Left lung (tissue), 10 donors: ENCODE measurements around the gene PPP1R12C. TPM values are rescaled to one million over a fixed set of nuclear protein-coding genes. Genes with fewer than 3 reads are reported as not detected.
A peak's percentile ranks its signal among the peaks of the same experiment; 100 is the strongest.
"Not testable (repeated sequence)": the region's sequence is repeated elsewhere in the genome, so short reads cannot be mapped to it uniquely, and the experiment has no call there.

Experiments
- ATAC-seq: fragments of 200-7000 bp; cut with Tn5 transposase; one replicate; pipeline ENCODE4 v1.9.1; 2020; ENCODE audit warnings: moderate library complexity
- DNase-seq, 4 donors: peaks; one replicate each; pipeline ENCODE4 v3.0.0-alpha.2; 2013 to 2020
- H3K27ac ChIP-seq, 2 donors: fragments of 200-600 bp; sonication (generic) in 1 of 2; one replicate each; pipeline versions ENCODE4 v1.5.0 to v1.8.0; 2020 to 2021
- H3K27me3 ChIP-seq, 2 donors: fragments of 200-600 bp; sonication (generic) in 1 of 2; one replicate each; pipeline versions ENCODE4 v1.5.0 to v1.8.0; 2020 to 2021
- H3K36me3 ChIP-seq, 2 donors: fragments of 200-600 bp; sonication (generic) in 1 of 2; one replicate each; pipeline versions ENCODE4 v1.5.0 to v1.8.0; 2020 to 2021
- H3K4me1 ChIP-seq, 2 donors: fragments of 200-600 bp; one replicate each; pipeline ENCODE4 v1.8.0; 2021
- H3K4me3 ChIP-seq, 2 donors: fragments of 200-600 bp; sonication (generic) in 1 of 2; one replicate each; pipeline versions ENCODE4 v1.5.0 to v1.8.0; 2020 to 2021; ENCODE audit warnings: mild to moderate bottlenecking in 1 of 2
- H3K9me3 ChIP-seq, 2 donors: fragments of 200-600 bp; sonication (generic) in 1 of 2; one replicate each; pipeline versions ENCODE4 v1.5.0 to v1.8.0; 2020 to 2021
- intact Hi-C, 2 donors: fragments of 100-400 bp; cut with DNase I; formaldehyde crosslinking; loops; one replicate each; pipeline versions ENCODE4 v1.11.2 to v1.14.2; 2022
- polyA plus RNA-seq, 6 donors: library from polyadenylated mRNA; unstranded; fragments of 120-200 nt; gene quantifications; one replicate each; pipeline ENCODE4 v1.2.1, GENCODE V29; 2013; ENCODE audit not compliant: insufficient read length in 6 of 6
- total RNA-seq, 2 donors: library from RNA; stranded (reverse); fragmentation: NEBNext Ultra II Directional; extraction: Animal tissue kit (Norgen Biotek cat#: 25700); gene quantifications; one replicate each; pipeline ENCODE4 v1.2.1, GENCODE V29; 2021
- TF ChIP-seq, protein P1 (sequence below), 2 donors: fragments of 200-600 bp; sonication (generic) in 1 of 2; IDR thresholded peaks; one replicate each; pipeline versions ENCODE4 v1.5.0 to v1.8.0; 2021; ENCODE audit warnings: antibody characterized with exemption in 2 of 2
- donor health status: DM: no; HTN: yes; CAD: no.
- donor health status: DM: no; HTN: no; CAD: no.

Gene PPP1R12C
- total and polyA plus RNA-seq, 8 donors: 50.2 to 113 (median 70.2) TPM

DNA sequence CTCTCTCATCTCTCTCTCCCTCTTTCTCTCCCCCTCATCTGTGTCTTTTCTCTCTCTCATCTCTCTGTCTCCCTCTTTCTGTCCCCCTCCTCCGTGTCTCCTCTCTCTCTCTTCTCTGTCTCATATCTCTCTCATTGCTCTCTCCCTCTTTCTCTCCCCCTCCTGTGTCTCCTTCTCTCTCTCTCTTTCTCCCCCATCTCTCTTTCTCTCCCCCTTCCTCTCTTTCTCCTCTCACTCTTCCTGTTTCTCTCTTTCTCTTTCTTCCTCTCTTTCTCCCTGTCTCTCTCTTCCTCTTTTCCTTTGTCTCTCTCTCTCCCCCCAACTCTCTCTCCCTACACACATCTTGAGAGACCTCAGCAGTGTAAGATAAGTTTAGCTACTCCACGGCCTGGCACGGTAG is 49.6 kb downstream of the PPP1R12C start:
- DNase-seq: no peak
- intact Hi-C loops: no loop called here
- Histone ChIP-seq H3K27me3 (peaks cover 2 to 73% of the 10 kb centered on the region in 2 donors), H3K27ac (no peak overlapping the region), H3K9me3 (no peaks in the 10 kb centered on the region), H3K36me3 (no peaks in the 10 kb centered on the region), H3K4me1 (no peaks in the 10 kb centered on the region), H3K4me3 (no peak overlapping the region)
- TF ChIP-seq, protein P1, sequence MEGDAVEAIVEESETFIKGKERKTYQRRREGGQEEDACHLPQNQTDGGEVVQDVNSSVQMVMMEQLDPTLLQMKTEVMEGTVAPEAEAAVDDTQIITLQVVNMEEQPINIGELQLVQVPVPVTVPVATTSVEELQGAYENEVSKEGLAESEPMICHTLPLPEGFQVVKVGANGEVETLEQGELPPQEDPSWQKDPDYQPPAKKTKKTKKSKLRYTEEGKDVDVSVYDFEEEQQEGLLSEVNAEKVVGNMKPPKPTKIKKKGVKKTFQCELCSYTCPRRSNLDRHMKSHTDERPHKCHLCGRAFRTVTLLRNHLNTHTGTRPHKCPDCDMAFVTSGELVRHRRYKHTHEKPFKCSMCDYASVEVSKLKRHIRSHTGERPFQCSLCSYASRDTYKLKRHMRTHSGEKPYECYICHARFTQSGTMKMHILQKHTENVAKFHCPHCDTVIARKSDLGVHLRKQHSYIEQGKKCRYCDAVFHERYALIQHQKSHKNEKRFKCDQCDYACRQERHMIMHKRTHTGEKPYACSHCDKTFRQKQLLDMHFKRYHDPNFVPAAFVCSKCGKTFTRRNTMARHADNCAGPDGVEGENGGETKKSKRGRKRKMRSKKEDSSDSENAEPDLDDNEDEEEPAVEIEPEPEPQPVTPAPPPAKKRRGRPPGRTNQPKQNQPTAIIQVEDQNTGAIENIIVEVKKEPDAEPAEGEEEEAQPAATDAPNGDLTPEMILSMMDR (IDR thresholded peaks at IDR 0.05): no peak
- no peak for ATAC-seq

DNA sequence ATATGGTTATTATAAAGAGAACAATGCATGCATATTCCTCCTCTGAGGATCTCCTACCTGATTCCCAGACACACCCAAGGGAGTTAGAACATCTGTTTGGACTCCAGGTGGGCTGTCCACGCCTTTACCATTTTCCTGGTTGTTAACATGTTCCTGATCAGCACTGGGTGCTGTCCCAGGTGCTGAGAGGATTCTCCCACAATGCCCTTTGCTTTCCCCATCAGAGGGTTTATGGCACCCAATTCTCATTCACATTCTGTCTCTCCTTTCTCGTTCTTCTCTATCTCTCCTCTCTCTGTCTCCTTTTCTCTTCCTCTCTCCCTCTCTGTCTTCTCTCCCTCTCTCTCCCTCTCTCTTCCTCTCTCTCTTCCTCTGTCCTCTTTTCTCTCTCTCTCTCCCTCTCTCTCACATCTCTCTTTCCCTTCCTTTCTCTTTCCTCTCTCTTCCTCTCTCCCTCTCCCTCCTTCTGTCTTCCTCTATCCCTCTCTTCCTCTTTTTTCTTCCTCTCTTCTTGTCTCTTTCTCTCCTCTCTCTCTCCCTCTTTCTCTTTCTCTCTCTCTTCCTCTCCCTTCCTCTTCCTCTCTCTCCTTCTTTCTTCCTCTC is 51.2 kb downstream of the PPP1R12C start:
- Histone ChIP-seq H3K27ac (no peak overlapping the region), H3K36me3 (no peaks in the 10 kb centered on the region), H3K4me3 (no peak overlapping the region), H3K4me1 (peaks cover 0 to 7% of the 10 kb centered on the region in 2 donors), H3K27me3 (peaks cover 2 to 56% of the 10 kb centered on the region in 2 donors), H3K9me3 (no peaks in the 10 kb centered on the region)
- TF ChIP-seq, protein P1 (IDR thresholded peaks at IDR 0.05): no peak
- no peak for DNase-seq
- no peak for ATAC-seq
- intact Hi-C loops: no loop called here

DNA sequence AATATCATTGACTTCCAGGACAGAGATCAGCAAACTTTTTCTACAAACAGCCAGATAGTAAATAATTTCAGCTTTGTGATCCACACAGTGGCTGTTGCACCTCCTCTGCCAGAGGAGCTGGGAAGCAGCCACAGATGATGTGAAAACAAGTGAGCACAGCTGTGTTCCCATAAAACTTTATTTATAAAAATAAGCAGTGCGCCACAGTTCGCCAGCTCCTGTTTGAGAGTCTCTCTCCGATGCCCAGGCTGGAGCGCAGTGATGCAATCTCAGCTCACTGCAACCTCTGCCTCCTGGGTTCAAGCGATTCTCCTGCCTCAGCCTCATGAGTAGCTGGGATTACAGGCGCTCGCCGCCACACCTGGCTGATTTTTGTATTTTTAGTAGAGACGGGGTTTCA is 51.9 kb downstream of the PPP1R12C start:
- H3K27me3 ChIP-seq: peaks cover 2 to 49% of the 10 kb centered on the region in 2 donors
- H3K4me1 ChIP-seq, H3K36me3 ChIP-seq, H3K27ac ChIP-seq, intact Hi-C loops, H3K4me3 ChIP-seq, DNase-seq, ATAC-seq, H3K9me3 ChIP-seq: not testable (repeated sequence)

DNA sequence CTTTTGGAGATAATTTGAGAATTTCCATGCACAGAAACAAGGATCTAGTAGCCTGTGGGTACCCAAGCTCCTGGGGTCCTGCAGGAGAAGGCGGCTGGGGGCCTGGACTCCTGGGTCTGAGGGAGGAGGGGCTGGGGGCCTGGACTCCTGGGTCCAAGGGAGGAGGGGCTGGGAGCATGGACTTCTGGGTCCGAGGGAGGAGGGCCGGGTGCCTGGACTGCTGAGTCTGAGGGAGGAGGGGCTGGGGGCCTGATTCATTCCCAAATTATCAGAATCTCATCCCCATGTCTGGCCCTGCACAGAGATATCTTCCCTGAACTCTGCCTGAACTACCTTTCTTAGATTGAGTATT is 54.0 kb downstream of the PPP1R12C start:
- intact Hi-C loops: no loop called here
- H3K4me3 ChIP-seq: peak overlapping the region in 1 of 2 donors; percentile 78
- H3K9me3 ChIP-seq: no peaks in the 10 kb centered on the region
- peaks cover 0 to 7% of the 10 kb centered on the region in 2 donors for H3K36me3 ChIP-seq
- peaks cover 0 to 7% of the 10 kb centered on the region in 2 donors for H3K4me1 ChIP-seq
- DNase-seq (no peak), ATAC-seq (no peak)
- TF ChIP-seq, protein P1 (IDR thresholded peaks at IDR 0.05): no peak
- H3K27ac ChIP-seq: peak overlapping the region in 1 of 2 donors; percentile 76
- H3K27me3 ChIP-seq: peaks cover 0 to 30% of the 10 kb centered on the region in 2 donors

DNA sequence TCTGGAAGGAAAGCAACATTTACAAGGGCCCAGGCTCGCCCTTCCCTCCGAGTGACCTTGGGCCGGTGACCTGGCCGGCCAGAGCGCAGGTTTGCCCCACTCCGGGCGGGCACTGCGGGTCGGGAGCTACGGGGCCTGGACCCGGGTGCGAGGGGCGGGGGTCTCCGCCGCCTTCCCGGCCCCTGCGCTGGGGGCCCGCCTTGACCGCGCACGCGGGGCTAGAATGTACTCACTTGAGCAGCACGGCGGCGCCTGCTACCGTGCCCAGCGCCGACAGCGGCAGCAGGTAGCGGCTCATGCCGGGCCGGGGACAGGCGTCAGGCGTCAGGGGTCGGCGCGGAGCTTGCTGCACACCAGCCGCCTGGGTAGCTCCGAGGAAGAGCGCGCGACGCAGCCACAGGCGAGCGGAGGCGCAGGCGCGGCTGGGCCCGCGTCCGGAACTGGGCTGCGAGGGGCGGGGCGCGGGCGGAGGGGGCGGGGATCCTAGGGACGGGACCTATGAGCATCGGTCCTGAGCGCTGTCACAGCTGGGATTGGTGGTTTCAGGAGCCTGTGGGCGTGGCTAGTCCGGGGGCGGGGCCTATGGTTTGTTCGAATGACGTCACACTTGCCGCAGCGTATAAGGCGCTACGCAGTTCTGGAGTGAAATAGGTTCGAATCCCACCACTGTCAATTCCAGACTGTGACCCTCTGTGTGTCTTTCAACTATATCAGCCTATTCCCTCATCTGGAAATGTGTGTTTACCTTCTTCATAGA is 54.5 kb downstream of the PPP1R12C start, which contains the start of gene RDH13:
Gene RDH13 (minus strand): TSS at position 414 of the 757 bp plus-strand sequence. CDS start 116 bp downstream, at position 298.
- H3K9me3 ChIP-seq: no peaks in the 10 kb centered on the region
- peak within 1 kb of the TSS; percentile 26 to 76 for H3K27ac ChIP-seq
- H3K27me3 ChIP-seq: peaks cover 0 to 25% of the 10 kb centered on the region in 2 donors
- intact Hi-C loops: no loop called here
- H3K4me1 ChIP-seq: peaks cover 0 to 7% of the 10 kb centered on the region in 2 donors
- H3K36me3 ChIP-seq: peaks cover 0 to 13% of the 10 kb centered on the region in 2 donors
- peak; percentile 66 to 96 (median 92) for DNase-seq
- peak within 1 kb of the TSS; percentile 78 to 94 for H3K4me3 ChIP-seq
- TF ChIP-seq, protein P1 (IDR thresholded peaks at IDR 0.05): no peak
- peak; percentile 100 for ATAC-seq

DNA sequence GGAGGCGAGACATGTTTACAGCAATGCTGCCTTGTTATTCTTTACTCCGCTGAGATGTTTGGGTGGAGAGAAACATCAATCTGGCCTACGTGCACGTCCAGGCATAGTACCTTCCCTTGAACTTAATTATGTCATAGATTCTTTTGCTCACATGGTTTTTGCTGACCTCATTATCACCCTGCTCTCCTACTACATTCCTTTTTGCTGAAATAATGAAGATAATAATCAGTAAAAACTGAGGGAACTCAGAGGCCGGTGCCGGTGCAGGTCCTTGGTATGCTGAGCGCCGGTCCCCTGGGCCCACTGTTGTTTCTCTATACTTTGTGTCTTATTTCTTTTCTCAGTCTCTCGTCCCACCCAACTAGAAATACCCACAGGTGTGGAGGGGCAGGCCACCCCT is 57.1 kb downstream of the PPP1R12C start:
- H3K36me3 ChIP-seq: peaks cover 0 to 39% of the 10 kb centered on the region in 2 donors
- H3K4me1 ChIP-seq, H3K27me3 ChIP-seq, ATAC-seq, intact Hi-C loops, H3K27ac ChIP-seq, H3K9me3 ChIP-seq, H3K4me3 ChIP-seq, DNase-seq: not testable (repeated sequence)
